ENCODE data around the gene KRT32.
A peak's percentile ranks its signal among the peaks of the same experiment; 100 is the strongest.

The KRT32 gene

GRCh38 chr17:41504246-41504977 lies 37.2 kb upstream of the KRT32 start:
- no peak overlapping the region for H3K4me3 ChIP-seq (ENCODE audit: low read depth, low read length)
- no peak for DNase-seq (ENCODE audit: low read depth, low spot score)
- TF ChIP-seq, protein P1, sequence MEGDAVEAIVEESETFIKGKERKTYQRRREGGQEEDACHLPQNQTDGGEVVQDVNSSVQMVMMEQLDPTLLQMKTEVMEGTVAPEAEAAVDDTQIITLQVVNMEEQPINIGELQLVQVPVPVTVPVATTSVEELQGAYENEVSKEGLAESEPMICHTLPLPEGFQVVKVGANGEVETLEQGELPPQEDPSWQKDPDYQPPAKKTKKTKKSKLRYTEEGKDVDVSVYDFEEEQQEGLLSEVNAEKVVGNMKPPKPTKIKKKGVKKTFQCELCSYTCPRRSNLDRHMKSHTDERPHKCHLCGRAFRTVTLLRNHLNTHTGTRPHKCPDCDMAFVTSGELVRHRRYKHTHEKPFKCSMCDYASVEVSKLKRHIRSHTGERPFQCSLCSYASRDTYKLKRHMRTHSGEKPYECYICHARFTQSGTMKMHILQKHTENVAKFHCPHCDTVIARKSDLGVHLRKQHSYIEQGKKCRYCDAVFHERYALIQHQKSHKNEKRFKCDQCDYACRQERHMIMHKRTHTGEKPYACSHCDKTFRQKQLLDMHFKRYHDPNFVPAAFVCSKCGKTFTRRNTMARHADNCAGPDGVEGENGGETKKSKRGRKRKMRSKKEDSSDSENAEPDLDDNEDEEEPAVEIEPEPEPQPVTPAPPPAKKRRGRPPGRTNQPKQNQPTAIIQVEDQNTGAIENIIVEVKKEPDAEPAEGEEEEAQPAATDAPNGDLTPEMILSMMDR (IDR thresholded peaks at IDR 0.05; ENCODE audit: low read depth, low read length): no peak
- in situ Hi-C loops (cut with HindIII; ENCODE audit: low sequenced_read_pairs): no loop called here

GRCh38 chr17:41503202-41503601 lies 36.0 kb upstream of the KRT32 start:
- TF ChIP-seq, protein P1 (IDR thresholded peaks at IDR 0.05; ENCODE audit: low read depth, low read length): no peak
- in situ Hi-C loops (cut with HindIII; ENCODE audit: low sequenced_read_pairs): no loop called here
- DNase-seq (ENCODE audit: low read depth, low spot score): no peak

DNA sequence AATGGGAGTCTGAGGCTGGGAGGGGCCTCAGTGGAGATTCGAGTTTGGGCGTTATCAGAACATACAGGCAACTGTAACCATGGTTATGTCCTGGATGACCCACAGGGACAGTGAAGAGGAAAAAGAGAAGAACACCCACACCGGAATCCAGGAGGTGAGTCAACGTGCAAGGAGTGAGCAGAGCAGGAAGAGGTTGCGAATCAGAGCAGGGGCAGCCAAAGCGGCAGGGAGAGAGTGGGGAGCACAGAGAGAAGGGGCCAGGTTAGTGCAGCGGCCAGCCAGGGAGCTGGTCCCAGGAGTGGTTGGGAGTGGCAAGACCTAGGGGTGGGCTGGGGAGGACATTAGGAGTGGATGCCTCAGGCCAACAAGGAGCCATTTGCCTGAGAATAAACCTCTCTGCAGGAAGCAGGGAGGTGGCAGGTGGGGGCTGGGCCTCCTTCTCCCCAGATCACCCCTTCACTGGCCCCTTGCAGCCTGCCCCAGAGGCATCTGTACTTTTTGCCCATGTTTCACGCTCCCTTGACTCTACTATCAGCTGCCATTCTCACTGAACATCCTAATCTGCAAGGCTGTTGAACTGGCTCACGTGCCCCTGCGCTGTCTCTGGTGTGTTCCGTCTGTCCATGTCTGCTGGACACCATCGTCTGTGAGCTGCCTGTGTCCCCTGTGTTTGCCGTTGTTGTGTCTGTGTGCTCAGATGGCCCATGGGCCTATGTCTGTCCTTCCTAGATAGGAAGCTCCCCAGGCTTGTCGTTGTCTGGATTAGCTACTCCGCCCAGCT lies 33.1 kb upstream of the KRT32 start:
- TF ChIP-seq, protein P1 (IDR thresholded peaks at IDR 0.05; ENCODE audit: low read depth, low read length): no peak
- peak; percentile 15 for DNase-seq (ENCODE audit: low read depth, low spot score)
- in situ Hi-C loops (cut with HindIII; ENCODE audit: low sequenced_read_pairs): no loop called here
- H3K4me3 ChIP-seq (ENCODE audit: low read depth, low read length): no peak overlapping the region

More at GRCh38 chr17:41503202-41503601, 36.0 kb upstream of the KRT32 start:
- H3K4me3 ChIP-seq (ENCODE audit: low read depth, low read length): no peak overlapping the region

GRCh38 chr17:41499714-41500113 lies 32.5 kb upstream of the KRT32 start:
- in situ Hi-C loops (cut with HindIII; ENCODE audit: low sequenced_read_pairs): no loop called here
- TF ChIP-seq, protein P1 (IDR thresholded peaks at IDR 0.05; ENCODE audit: low read depth, low read length): no peak
- H3K4me3 ChIP-seq (ENCODE audit: low read depth, low read length): no peak overlapping the region
- no peak for DNase-seq (ENCODE audit: low read depth, low spot score)

- in situ Hi-C loops (cut with HindIII; ENCODE audit: low sequenced_read_pairs): no loop called here
- no peak overlapping the region for H3K4me3 ChIP-seq (ENCODE audit: low read depth, low read length)
- DNase-seq (ENCODE audit: low read depth, low spot score): no peak
- TF ChIP-seq, protein P1 (IDR thresholded peaks at IDR 0.05; ENCODE audit: low read depth, low read length): no peak
Observed at GRCh38 chr17:41498276-41498675, 31.1 kb upstream of the KRT32 start.

- TF ChIP-seq, protein P1 (IDR thresholded peaks at IDR 0.05; ENCODE audit: low read depth, low read length): peak; percentile 75
- in situ Hi-C loops (cut with HindIII; ENCODE audit: low sequenced_read_pairs): no loop called here
- DNase-seq (ENCODE audit: low read depth, low spot score): peak; percentile 77
- no peak overlapping the region for H3K4me3 ChIP-seq (ENCODE audit: low read depth, low read length)
Observed at GRCh38 chr17:41496803-41497484, 29.8 kb upstream of the KRT32 start.

Measured in astrocyte of the spinal cord (primary cell).